HG02943 (cell line): ENCODE measurements around the gene IQSEC3.
"Not testable (repeated sequence)": the region's sequence is repeated elsewhere in the genome, so short reads cannot be mapped to it uniquely, and the experiment has no call there.

Source experiments
- ATAC-seq: cut with Tn5 transposase; IDR thresholded peaks from one replicate; pipeline ENCODE4 v1.9.1; 2021; ENCODE audit warnings: mild to moderate bottlenecking, low read depth, moderate library complexity; ENCODE audit not compliant: unreplicated experiment

IQSEC3 gene

DNA sequence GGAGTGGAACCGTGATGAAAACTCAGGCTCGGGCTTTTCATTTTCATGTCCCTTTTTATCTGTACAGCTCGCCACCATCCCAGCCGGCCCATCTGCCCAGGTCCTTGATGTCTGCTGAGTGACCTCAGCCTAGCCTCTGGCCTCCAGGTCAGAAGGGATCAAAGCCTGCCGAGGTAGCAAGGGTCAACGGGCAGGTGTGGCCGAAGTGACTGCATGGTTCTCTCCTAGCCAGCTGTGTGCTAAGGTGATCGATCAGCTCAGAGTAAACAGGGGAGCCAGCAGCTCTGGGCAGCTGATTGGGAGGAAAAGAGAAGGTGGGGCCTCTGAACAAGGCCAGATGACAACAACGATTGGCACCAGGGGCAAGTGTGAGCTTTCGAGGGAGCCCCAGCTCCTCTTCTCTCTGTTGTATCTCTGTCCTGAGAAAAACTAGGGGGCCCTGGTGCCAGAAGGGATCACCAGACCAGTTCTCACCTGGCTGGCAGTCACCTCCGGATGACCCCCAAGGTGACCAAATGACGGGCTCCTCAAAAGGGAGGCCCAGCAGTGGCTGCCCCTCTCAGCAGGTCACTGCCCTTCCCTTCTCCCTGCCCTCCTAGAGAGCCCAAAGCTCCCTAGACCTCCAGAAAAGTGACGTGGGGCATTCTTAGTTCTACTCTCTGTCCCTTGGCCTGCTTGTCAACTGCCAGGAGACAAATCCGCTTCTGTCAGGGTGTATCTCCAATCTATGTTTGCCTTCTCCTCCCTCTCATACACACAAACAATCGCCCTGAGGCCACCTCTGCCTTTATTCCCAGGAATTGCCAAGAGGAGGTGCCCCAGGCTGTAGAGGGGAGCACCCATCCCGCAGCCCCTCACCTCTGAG lies 143.9 kb downstream of the IQSEC3 start:
- no peak for ATAC-seq

DNA sequence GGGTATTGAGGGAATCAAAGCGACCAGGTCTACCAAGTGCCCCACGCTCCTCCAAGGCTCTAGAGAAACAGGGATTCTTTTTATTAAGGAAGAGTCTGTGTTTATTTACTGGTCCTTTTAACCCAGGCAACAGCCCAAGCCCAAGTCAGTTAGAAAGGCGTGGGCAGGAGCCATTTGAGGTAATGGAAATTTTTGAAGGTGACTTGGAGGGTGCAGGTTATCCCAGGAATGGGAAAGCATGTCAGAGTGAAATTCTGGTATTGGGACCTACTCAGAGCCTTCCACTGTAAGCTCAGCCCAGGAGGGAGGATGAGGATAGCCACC lies 144.5 kb downstream of the IQSEC3 start:
- ATAC-seq = no peak

DNA sequence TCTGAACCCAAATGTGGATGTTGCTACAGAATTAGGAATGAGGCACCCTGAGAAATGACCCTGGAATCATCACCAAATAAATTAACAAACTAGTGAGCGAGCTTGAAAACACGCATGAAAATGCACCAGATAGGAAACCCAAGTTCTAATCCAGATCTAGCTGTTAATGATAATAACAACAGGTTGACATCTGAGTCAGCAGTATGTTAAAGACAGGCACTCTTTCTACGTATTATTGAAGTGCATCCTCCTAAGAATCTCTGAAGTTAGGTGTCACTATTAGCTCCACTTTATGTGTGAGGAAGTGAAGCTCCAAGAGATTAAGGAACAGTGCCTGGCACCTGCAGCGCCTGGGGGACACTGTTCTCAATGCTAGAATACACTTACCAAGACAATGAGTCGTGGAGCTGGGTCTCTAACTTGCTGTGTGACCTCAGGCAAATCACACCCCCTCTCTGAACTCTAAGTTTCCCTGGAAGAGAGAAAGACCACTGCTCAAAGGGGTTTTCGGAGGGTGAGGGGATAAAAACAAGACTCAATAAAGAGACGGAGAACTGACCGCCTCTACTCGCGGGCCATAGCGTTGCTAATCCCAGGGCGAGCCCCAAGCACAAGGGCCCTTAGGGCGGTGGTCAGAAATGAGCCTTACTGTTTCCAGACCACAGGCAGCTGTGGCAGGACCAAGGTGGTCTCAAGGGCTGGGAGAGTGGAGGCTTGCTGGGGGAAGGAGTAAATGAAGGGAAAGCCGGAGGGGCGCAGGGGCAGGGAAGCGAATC lies 145.3 kb downstream of the IQSEC3 start:
- ATAC-seq = no peak

GRCh38 chr12:212415-212714 lies 145.8 kb downstream of the IQSEC3 start:
- no peak for ATAC-seq

- ATAC-seq = no peak
Measured at GRCh38 chr12:212715-213526, 146.4 kb downstream of the IQSEC3 start.

- no peak for ATAC-seq
Measured at GRCh38 chr12:213527-213932, 147.0 kb downstream of the IQSEC3 start.

- ATAC-seq = no peak
Measured at GRCh38 chr12:214003-214741, 147.6 kb downstream of the IQSEC3 start, which contains the start of gene SLC6A12. Gene SLC6A12, minus strand, starts transcription at chr12:214157. Its CDS starts 4,171 bp downstream, at chr12:209986.

GRCh38 chr12:215116-215515 lies 148.5 kb downstream of the IQSEC3 start:
- no peak for ATAC-seq

DNA sequence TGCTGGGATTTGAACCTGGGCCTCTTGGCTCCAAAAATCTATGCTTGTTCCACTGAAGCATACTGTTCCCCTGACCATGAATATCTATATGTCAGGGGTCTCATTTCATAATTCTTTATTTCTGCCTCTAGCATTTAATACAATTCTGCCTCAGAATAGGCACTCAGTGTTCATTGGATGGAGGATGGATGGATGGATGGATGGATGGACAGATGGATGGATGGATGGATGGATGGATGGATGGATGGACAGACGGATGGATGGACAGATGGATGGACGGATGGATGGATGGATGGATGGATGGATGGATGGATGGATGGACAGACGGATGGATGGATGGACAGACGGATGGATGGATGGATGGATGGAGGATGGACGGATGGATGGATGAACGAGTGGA lies 150.5 kb downstream of the IQSEC3 start:
- ATAC-seq = not testable (repeated sequence)

DNA sequence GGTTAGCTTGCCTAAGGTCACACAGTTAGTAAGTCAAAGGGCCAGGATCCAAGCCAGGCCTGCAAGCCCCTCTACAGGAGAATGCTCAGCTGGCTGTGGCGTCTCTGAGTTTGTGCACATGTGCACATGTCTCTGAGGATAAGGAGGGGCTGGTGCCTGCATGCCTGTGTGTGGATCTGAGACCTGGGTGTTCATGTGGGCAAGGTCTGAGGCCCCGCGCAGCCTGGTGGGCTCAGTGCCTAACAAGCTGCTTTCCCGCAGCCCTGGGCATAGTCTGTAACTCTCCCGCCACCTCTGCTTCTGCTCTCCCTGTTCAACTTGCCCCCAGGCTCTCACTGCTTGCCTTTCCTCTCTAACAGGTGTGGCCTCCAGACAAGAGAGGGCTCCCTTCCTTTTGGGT lies 151.7 kb downstream of the IQSEC3 start:
- no peak for ATAC-seq

- ATAC-seq = no peak
Measured at GRCh38 chr12:218728-219590, 152.4 kb downstream of the IQSEC3 start.

- ATAC-seq = no peak
Measured at GRCh38 chr12:219891-220352, 153.4 kb downstream of the IQSEC3 start.

DNA sequence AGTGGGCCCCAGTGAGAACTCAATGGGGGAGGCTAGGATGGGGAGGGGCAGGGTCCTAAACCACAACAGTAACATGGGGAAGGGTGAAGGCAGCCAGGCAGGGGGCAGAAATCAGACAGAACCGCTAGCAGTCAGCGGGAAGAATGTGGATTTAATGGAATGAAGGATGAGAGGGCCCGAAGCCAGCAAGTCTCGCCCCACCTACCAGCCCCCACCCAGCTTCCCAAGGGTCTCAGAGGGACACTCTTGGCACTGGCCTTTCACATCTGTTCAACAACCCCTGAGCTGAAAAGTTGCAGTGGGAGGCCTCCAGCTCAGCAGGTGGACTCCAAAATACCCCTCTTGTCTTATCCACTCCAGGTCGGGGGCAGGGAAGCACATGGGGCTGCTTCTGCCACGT lies 153.9 kb downstream of the IQSEC3 start:
- ATAC-seq = no peak

GRCh38 chr12:220946-221550 lies 154.5 kb downstream of the IQSEC3 start:
- ATAC-seq = no peak

- no peak for ATAC-seq
Measured at GRCh38 chr12:221736-222135, 155.2 kb downstream of the IQSEC3 start.

DNA sequence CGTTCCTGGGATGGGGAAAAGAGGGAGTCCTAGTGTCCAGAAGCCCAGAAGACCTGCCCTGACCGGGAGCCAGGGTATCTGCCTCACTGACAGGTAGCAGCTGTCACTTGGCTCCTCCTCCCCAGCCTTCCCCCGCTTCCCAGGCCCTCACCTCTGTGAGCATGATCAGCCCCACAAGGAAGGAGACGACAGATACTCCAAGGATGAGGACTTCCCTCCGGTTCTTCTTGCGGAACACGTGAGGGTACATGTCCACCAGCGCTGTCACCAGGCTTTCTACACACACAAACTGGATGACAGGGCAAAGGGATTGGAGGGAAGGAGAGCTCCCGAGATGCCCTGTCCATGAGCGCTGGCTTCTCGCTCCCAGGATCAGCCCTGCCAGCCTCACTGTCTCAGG lies 157.3 kb downstream of the IQSEC3 start:
- ATAC-seq = no peak

DNA sequence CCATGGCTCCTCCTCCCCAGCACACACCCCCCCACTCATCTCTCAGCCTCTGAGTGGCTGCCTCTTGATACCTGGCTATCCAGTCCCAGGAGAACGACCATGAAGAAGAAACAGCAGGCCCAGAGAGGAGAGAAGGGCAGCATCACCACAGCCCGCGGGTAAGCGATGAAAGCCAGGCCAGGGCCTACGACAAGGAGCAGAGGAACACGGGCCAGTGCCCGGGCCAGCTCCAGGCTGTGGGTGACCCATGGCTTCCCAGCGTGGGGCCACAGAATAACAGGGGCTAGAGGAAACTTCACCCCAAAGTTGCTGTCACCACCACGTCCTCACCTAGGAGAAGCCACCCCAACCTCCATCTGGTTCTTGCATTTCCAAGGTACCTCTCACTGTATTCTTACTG lies 157.8 kb downstream of the IQSEC3 start:
- no peak for ATAC-seq

DNA sequence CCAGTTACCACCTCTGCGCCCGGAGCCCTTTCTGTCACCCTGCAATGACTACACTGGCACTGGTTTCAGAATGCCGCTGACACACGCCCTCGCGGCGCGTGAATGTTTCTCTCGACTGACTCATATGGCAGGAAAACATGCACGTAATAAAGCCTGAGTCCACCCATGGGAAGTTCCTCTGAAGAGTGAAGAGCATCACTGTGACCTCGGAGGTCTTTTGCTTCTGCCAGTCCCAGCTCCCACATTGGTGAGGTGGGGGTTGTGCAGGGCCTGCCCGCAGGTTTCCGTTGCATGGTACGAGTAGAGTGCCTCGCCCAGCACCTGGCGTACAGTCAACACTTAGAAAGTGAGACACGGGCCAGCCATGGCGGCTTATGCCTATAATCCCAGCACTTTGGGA lies 158.4 kb downstream of the IQSEC3 start:
- no peak for ATAC-seq

DNA sequence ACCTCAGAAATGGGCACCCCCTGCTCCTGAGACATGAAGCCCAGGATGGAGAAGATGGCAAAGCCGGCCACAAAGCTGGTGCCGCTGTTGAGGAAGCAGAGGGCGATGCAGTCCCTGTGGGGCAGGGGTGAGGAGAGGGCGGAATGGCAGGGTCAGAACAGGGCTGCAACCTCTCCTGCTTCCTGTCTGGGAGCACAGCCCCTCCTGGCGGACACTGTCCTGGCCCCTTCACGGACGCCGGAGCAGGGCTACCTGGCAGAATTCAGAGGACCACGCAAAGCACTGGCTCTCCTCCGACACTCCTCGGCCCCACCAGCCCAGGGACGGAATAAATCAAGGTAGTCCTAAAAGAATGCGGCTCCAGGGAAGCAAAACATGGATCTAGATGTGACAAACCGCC lies 159.8 kb downstream of the IQSEC3 start:
- ATAC-seq = no peak
